Measurements from ENCODE around the gene CACNA1I. TPM values are rescaled to one million over a fixed set of nuclear protein-coding genes. Genes with fewer than 3 reads are reported as not detected.

Gene CACNA1I
- total and polyA plus RNA-seq, 2 experiments from 2014 or later: 0.17 to 0.21 TPM

DNA sequence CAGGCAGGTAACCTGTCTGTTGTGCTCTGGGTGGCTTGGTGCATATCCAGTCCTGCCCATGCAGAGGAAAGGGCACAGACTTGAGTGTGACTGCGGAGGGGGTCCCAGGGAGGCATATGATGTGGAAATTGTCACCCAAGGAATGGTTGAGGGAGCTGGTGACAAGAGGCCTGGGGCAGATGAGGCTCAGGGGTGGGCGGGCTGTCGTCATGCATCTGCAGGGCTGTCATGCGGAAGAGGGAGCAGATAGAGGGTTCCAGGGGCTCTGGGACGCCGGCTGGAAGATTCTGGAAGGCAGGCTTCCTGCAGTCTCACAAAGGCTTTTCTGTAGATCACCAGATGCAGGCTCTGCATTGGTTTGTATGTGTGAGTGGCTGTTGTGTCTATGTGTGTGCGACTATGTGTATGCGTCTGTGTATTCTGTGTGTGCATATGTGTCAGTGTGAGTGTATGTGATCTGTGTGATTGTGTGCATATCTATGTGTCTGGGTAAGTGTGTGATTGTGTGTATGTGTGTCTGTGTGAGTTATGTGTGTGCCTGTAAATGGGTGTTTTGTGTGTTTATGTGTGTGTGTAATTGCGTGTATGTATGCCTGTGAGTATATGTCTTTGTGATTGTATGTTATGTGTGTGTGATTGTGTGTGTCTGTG lies 7.6 kb upstream of the CACNA1I start:
- H3K79me2 ChIP-seq: no peaks in the 10 kb centered on the region
- no peak overlapping the region for H2AFZ ChIP-seq
- TF ChIP-seq EZH2 (IDR thresholded peaks at IDR 0.05; ENCODE audit: borderline replicate concordance): no peak
- no peak for TF ChIP-seq EZH2phosphoT487 (IDR thresholded peaks at IDR 0.05; ENCODE audit: low read depth, severe bottlenecking, unreplicated experiment)
- TF ChIP-seq, protein P1, sequence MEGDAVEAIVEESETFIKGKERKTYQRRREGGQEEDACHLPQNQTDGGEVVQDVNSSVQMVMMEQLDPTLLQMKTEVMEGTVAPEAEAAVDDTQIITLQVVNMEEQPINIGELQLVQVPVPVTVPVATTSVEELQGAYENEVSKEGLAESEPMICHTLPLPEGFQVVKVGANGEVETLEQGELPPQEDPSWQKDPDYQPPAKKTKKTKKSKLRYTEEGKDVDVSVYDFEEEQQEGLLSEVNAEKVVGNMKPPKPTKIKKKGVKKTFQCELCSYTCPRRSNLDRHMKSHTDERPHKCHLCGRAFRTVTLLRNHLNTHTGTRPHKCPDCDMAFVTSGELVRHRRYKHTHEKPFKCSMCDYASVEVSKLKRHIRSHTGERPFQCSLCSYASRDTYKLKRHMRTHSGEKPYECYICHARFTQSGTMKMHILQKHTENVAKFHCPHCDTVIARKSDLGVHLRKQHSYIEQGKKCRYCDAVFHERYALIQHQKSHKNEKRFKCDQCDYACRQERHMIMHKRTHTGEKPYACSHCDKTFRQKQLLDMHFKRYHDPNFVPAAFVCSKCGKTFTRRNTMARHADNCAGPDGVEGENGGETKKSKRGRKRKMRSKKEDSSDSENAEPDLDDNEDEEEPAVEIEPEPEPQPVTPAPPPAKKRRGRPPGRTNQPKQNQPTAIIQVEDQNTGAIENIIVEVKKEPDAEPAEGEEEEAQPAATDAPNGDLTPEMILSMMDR (IDR thresholded peaks at IDR 0.05; ENCODE audit: poor library complexity): no peak
- no peak overlapping the region for H3K4me3 ChIP-seq
- no peaks in the 10 kb centered on the region for H3K9me2 ChIP-seq (replicated peaks; ENCODE audit: insufficient read depth)
- peaks cover 6% of the 10 kb centered on the region for H3K4me1 ChIP-seq (ENCODE audit: insufficient read depth)
- H4K20me1 ChIP-seq (ENCODE audit: insufficient read depth, poor library complexity, severe bottlenecking): no peaks in the 10 kb centered on the region
- H3K36me3 ChIP-seq (replicated peaks; ENCODE audit: insufficient read depth, low read depth): no peaks in the 10 kb centered on the region
- DNase-seq (ENCODE audit: low spot score): no peak
- WGBS (ENCODE audit: low lambda C conversion rate, missing lambda C conversion rate): 82% methylated on average over 9 of the region's 9 CpGs
- peaks cover 28% of the 10 kb centered on the region for H3K27me3 ChIP-seq
- H3K27ac ChIP-seq: no peak overlapping the region
- H3K4me2 ChIP-seq: no peak overlapping the region
- no peaks in the 10 kb centered on the region for H3K9me3 ChIP-seq (ENCODE audit: low read depth)

DNA sequence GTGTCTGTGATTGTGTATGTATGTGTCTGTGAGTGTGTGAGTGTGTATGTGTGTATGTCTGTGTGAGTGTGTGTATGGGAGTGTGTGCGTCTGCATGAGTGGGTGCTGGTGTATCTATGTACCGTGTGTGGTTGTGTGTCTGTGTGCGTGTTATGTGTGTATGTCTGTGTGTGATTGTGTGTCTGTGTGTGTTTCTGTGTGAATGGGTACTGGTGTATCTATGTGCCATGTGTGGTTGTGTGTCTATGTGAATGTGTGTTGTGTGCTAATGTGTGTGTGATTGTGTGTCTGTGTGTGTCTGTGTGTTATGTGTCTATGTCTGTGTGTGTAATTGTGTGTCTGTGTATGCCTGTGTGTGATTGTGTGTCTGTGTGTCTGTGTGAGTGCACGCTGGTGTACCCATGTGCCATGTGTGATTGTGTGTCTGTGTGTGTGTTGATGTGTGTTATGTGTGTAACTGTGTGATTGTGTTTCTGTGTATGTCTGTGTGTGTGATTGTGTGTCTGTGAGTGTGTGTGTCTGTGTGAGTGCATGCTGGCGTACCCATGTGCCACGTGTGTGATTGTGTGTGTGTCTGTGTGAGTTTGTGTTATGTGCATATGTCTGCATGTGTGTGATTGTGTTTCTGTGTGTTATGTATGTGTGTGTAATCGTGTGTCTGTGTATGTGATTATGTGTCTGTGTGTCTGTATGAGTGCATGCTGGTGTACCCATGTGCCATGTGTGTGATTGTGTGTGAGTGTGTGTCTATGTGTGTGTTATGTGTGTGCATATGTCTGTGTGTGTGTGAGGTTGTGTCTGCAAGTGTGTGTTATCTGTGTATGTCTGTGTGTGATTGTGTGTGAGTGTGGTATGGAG lies 6.8 kb upstream of the CACNA1I start:
- Histone ChIP-seq H4K20me1 (ENCODE audit: insufficient read depth, poor library complexity, severe bottlenecking) (no peaks in the 10 kb centered on the region), H3K4me2 (no peak overlapping the region), H3K36me3 (replicated peaks; ENCODE audit: insufficient read depth, low read depth) (no peaks in the 10 kb centered on the region), H3K4me3 (no peak overlapping the region), H3K9me2 (replicated peaks; ENCODE audit: insufficient read depth) (no peaks in the 10 kb centered on the region), H3K27ac (no peak overlapping the region), H3K79me2 (no peaks in the 10 kb centered on the region), H3K27me3 (peaks cover 20% of the 10 kb centered on the region), H3K9me3 (ENCODE audit: low read depth) (no peaks in the 10 kb centered on the region), H2AFZ (no peak overlapping the region), H3K4me1 (ENCODE audit: insufficient read depth) (no peaks in the 10 kb centered on the region)
- DNase-seq (ENCODE audit: low spot score): no peak
- 93% methylated on average over 7 of the region's 7 CpGs for WGBS (ENCODE audit: low lambda C conversion rate, missing lambda C conversion rate)
- no peak for TF ChIP-seq EZH2phosphoT487 (IDR thresholded peaks at IDR 0.05; ENCODE audit: low read depth, severe bottlenecking, unreplicated experiment)

DNA sequence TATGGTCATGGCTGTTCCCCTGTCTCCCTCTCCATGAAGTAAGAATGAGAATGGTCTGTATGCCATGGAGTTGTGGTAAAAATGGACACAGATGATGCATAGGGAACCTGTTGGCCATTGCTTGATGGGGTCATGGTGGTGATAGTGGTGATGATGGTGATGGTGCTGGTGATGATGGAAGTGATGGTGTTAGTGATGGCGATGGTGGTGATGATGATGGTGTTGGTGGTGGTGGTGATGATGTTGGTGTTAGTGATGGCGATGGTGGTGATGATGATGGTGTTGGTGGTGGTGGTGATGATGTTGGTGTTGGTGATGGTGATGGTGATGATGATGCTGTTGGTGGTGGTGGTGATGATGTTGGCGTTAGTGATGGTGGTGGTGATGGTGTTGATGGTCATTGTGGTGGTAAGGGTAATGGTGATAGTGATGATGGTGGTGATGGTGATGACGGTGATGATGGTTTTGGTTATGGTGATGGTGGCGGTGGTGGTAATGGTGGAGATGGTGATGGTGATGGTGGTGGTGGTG lies 5.1 kb upstream of the CACNA1I start:
- Histone ChIP-seq H3K4me3 (no peak overlapping the region), H3K27me3 (peaks cover 6% of the 10 kb centered on the region), H3K9me2 (replicated peaks; ENCODE audit: insufficient read depth) (no peaks in the 10 kb centered on the region), H3K9me3 (ENCODE audit: low read depth) (no peaks in the 10 kb centered on the region), H3K79me2 (no peaks in the 10 kb centered on the region), H3K4me2 (no peak overlapping the region), H4K20me1 (ENCODE audit: insufficient read depth, poor library complexity, severe bottlenecking) (no peaks in the 10 kb centered on the region), H3K4me1 (ENCODE audit: insufficient read depth) (no peaks in the 10 kb centered on the region), H3K27ac (no peak overlapping the region), H2AFZ (no peak overlapping the region), H3K36me3 (replicated peaks; ENCODE audit: insufficient read depth, low read depth) (no peaks in the 10 kb centered on the region)
- 93% methylated on average over 5 of the region's 5 CpGs for WGBS (ENCODE audit: low lambda C conversion rate, missing lambda C conversion rate)
- DNase-seq (ENCODE audit: low spot score): no peak
- TF ChIP-seq, protein P1 (IDR thresholded peaks at IDR 0.05; ENCODE audit: poor library complexity): no peak
- TF ChIP-seq EZH2phosphoT487 (IDR thresholded peaks at IDR 0.05; ENCODE audit: low read depth, severe bottlenecking, unreplicated experiment) (no peak), EZH2 (IDR thresholded peaks at IDR 0.05; ENCODE audit: borderline replicate concordance) (no peak)
